NB4 (cell line): ENCODE measurements around the gene TBC1D9.

Source experiments
- POLR2A ChIP-seq: IDR thresholded peaks from 2 replicates; pipeline ENCODE4 v1.6.1; 2011; ENCODE audit warnings: mild to moderate bottlenecking; ENCODE audit not compliant: insufficient read length; ENCODE audit errors: extremely low read depth
- TF ChIP-seq, protein P1 (sequence below): IDR thresholded peaks from one replicate; pipeline ENCODE4 v1.5.1; 2012; ENCODE audit warnings: low read depth, low read length

GRCh38 chr4:140575489-140575888 is 180.7 kb downstream of the TBC1D9 start:
- TF ChIP-seq, protein P1, sequence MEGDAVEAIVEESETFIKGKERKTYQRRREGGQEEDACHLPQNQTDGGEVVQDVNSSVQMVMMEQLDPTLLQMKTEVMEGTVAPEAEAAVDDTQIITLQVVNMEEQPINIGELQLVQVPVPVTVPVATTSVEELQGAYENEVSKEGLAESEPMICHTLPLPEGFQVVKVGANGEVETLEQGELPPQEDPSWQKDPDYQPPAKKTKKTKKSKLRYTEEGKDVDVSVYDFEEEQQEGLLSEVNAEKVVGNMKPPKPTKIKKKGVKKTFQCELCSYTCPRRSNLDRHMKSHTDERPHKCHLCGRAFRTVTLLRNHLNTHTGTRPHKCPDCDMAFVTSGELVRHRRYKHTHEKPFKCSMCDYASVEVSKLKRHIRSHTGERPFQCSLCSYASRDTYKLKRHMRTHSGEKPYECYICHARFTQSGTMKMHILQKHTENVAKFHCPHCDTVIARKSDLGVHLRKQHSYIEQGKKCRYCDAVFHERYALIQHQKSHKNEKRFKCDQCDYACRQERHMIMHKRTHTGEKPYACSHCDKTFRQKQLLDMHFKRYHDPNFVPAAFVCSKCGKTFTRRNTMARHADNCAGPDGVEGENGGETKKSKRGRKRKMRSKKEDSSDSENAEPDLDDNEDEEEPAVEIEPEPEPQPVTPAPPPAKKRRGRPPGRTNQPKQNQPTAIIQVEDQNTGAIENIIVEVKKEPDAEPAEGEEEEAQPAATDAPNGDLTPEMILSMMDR: no peak
- no peak for TF ChIP-seq POLR2A
